K562 (cell line): ENCODE measurements around the gene HOXB7. TPM values are rescaled to one million over a fixed set of nuclear protein-coding genes. Genes with fewer than 3 reads are reported as not detected.
A peak's percentile ranks its signal among the peaks of the same experiment; 100 is the strongest.

Experiments
- BCL6 ChIP-seq: fragments of 250-450 bp; sonication (Bioruptor Pico); IDR thresholded peaks from 2 replicates; pipeline ENCODE4 v1.4.0; 2020
- CHAMP1 ChIP-seq: fragments of 450-650 bp; IDR thresholded peaks from 2 replicates; pipeline ENCODE4 v1.6.1; 2016; ENCODE audit warnings: mild to moderate bottlenecking
- DLX4 ChIP-seq: fragments of 250-450 bp; sonication (Bioruptor Pico); IDR thresholded peaks from 2 replicates; pipeline ENCODE4 v1.6.1; 2021; ENCODE audit warnings: mild to moderate bottlenecking
- E2F8 ChIP-seq: fragments of 450-650 bp; IDR thresholded peaks from 2 replicates; pipeline ENCODE4 v1.7.1; 2018; ENCODE audit warnings: mild to moderate bottlenecking, low read depth; ENCODE audit not compliant: partially characterized antibody
- GABPB1 ChIP-seq: sonication (generic); formaldehyde crosslinking; IDR thresholded peaks from 2 replicates; pipeline ENCODE4 v1.8.0; 2022; ENCODE audit warnings: mild to moderate bottlenecking, missing genetic modification reagents
- HDGF ChIP-seq: fragments of 450-650 bp; IDR thresholded peaks from 2 replicates; pipeline ENCODE4 v1.6.1; 2016
- HNRNPL ChIP-seq: fragments of 200-400 bp; formaldehyde crosslinking; IDR thresholded peaks from 2 replicates; pipeline ENCODE4 v1.6.1; 2017; ENCODE audit warnings: low read depth, mild to moderate bottlenecking, low read length
- MXI1 ChIP-seq: IDR thresholded peaks from 2 replicates; pipeline ENCODE4 v1.6.1; 2011; ENCODE audit warnings: low read depth, mild to moderate bottlenecking, improper control_type of control experiment, low read length
- PBX2 ChIP-seq, 2 experiments: IDR thresholded peaks in 1 of 2; conservative IDR thresholded peaks in 1 of 2; 2 replicates each; pipeline ENCODE4 v1.6.1; 2016; ENCODE audit warnings: low read depth in 2 of 2, mild to moderate bottlenecking in 1 of 2, missing compliant biosample characterization in 1 of 2, missing genetic modification characterization in 1 of 2, moderate library complexity in 1 of 2
- PRDM10 ChIP-seq: fragments of 450-650 bp; IDR thresholded peaks from 2 replicates; pipeline ENCODE4 v1.6.1; 2018; ENCODE audit not compliant: partially characterized antibody
- RNF2 ChIP-seq: sonication (generic); IDR thresholded peaks from 2 replicates; pipeline ENCODE4 v1.6.1; 2016
- TCF15 ChIP-seq: fragments of 250-450 bp; sonication (Bioruptor Pico); IDR thresholded peaks from 2 replicates; pipeline ENCODE4 v1.8.0; 2022; ENCODE audit warnings: moderate library complexity, mild to moderate bottlenecking, inconsistent platforms
- TEAD1 ChIP-seq, 2 experiments: fragments of 450-650 bp in 1 of 2; sonication (generic) in 1 of 2; formaldehyde crosslinking; IDR thresholded peaks; 2 replicates each; pipeline versions ENCODE4 v1.4.0 to v1.8.0; 2020 to 2022; ENCODE audit warnings: mild to moderate bottlenecking in 2 of 2, missing genetic modification reagents in 1 of 2
- ZNF282 ChIP-seq: sonication (generic); formaldehyde crosslinking; IDR thresholded peaks from 2 replicates; pipeline ENCODE4 v1.8.1; 2023; ENCODE audit warnings: missing genetic modification reagents
- ZNF431 ChIP-seq: sonication (generic); formaldehyde crosslinking; IDR thresholded peaks from 2 replicates; pipeline ENCODE4 v1.8.0; 2022; ENCODE audit warnings: mild to moderate bottlenecking, missing genetic modification reagents
- polyA plus RNA-seq, 8 experiments: library from polyadenylated mRNA; depleted of rRNA in 4 of 8; stranded (reverse) in 5 of 8; unstranded in 3 of 8; fragments of >200 nt; fragmentation: Nextera tagmentation in 2 of 8; fragmentation: Illumina TruSeq in 1 of 8; extraction: Ambion mirVana in 2 of 8; extraction: Trizol in 1 of 8; gene quantifications; 2 replicates each; pipeline versions ENCODE4 v1.2.1 to v1.2.3, GENCODE V29; 2011 to 2014; ENCODE audit warnings: inconsistent platforms in 1 of 8, missing spikeins in 1 of 8
- total RNA-seq, 7 experiments: library from RNA; depleted of rRNA in 6 of 7; stranded (reverse); fragments of >200 nt in 6 of 7; fragmentation: Illumina TruSeq in 2 of 7; extraction: Trizol in 2 of 7; gene quantifications; 2 replicates each; pipeline versions ENCODE4 v1.2.1 to v1.2.3, GENCODE V29; 2011 to 2021; ENCODE audit warnings: low replicate concordance in 1 of 7

The HOXB7 gene
- total and polyA plus RNA-seq, 9 of the 15 experiments (the other 6 are each of a cell fraction or from before 2014, with no cell fraction given) = 5.5 to 16.7 (median 8.3) TPM

GRCh38 chr17:48577330-48577945 is 33.4 kb downstream of the HOXB7 start (continued):
- no peak for TF ChIP-seq PRDM10
- no peak for TF ChIP-seq PBX2 (CRISPR knock-in tag; IDR thresholded peaks at IDR 0.05; ENCODE audit: low read depth)
- peak; percentile 27; the same call in 1 of the 2 replicates for TF ChIP-seq PBX2 (tag; conservative IDR thresholded peaks at IDR 0.05; ENCODE audit: low read depth)
- no peak for TF ChIP-seq GABPB1 (CRISPR knock-in tag)
- no peak for TF ChIP-seq ZNF431 (CRISPR knock-in tag)
- no peak for TF ChIP-seq CHAMP1
- no peak for TF ChIP-seq HNRNPL
- TF ChIP-seq MXI1 = no peak
- no peak for TF ChIP-seq BCL6 (CRISPR knock-in tag)
- TF ChIP-seq ZNF282 (CRISPR knock-in tag) = no peak
- TF ChIP-seq RNF2 = 0 out of 2 replicates have a peak, but pooled peaks have one; percentile 12
- TF ChIP-seq HDGF = no peak
- TF ChIP-seq TCF15 (CRISPR knock-in tag) = no peak
- no peak for TF ChIP-seq DLX4 (CRISPR knock-in tag)
- no peak for TF ChIP-seq E2F8
- TF ChIP-seq TEAD1 (CRISPR knock-in tag; IDR thresholded peaks at IDR 0.05) = no peak
